Measurements from ENCODE around the gene DLX4.
A peak's percentile ranks its signal among the peaks of the same experiment; 100 is the strongest.

Gene DLX4

GRCh38 chr17:49989518-49989880, 20.5 kb downstream of the DLX4 start:
- no peak for DNase-seq

GRCh38 chr17:49990331-49990730, 21.3 kb downstream of the DLX4 start:
- no peak for DNase-seq

GRCh38 chr17:49990921-49991320, 21.9 kb downstream of the DLX4 start:
- DNase-seq: no peak

- no peak for DNase-seq
Measured at GRCh38 chr17:49991409-49991808, 22.4 kb downstream of the DLX4 start.

GRCh38 chr17:49992191-49992932, 23.4 kb downstream of the DLX4 start:
- DNase-seq: no peak

GRCh38 chr17:49992933-49993422, 24.0 kb downstream of the DLX4 start:
- DNase-seq: no peak

GRCh38 chr17:49993423-49994060, 24.6 kb downstream of the DLX4 start:
- DNase-seq: peak in 1 of 2 donors; percentile 26

- no peak for DNase-seq
Measured at GRCh38 chr17:49994085-49995054, 25.4 kb downstream of the DLX4 start.

GRCh38 chr17:49995055-49995738, 26.2 kb downstream of the DLX4 start, which contains the start of gene DLX3:
DLX3 (minus strand) TSS chr17:49995224; CDS start chr17:49994998, 226 bp downstream.
- no peak for DNase-seq

GRCh38 chr17:49996121-49996494, 27.1 kb downstream of the DLX4 start:
- no peak for DNase-seq

- peak; percentile 57 to 69 for DNase-seq
Measured at GRCh38 chr17:49996495-49997300, 27.7 kb downstream of the DLX4 start.

GRCh38 chr17:49997301-49997650, 28.3 kb downstream of the DLX4 start:
- no peak for DNase-seq

- DNase-seq: peak; percentile 84 to 87
Measured at GRCh38 chr17:49997773-49998703, 29.0 kb downstream of the DLX4 start.

- no peak for DNase-seq
Measured at GRCh38 chr17:49998836-49999511, 30.0 kb downstream of the DLX4 start.

- DNase-seq: no peak
Measured at GRCh38 chr17:50003911-50004310, 34.9 kb downstream of the DLX4 start.

GRCh38 chr17:50009282-50009681, 40.3 kb downstream of the DLX4 start:
- no peak for DNase-seq

- no peak for DNase-seq
Measured at GRCh38 chr17:50013079-50013478, 44.1 kb downstream of the DLX4 start.

GRCh38 chr17:50014471-50015088, 45.6 kb downstream of the DLX4 start:
- DNase-seq: no peak

- no peak for DNase-seq
Measured at GRCh38 chr17:50015146-50015545, 46.2 kb downstream of the DLX4 start.

GRCh38 chr17:50018909-50019308, 49.9 kb downstream of the DLX4 start:
- DNase-seq: no peak

Measured in CD4-positive, alpha-beta T cell treated with Interleukin-1 beta for 1 hour (primary cell).